ENCODE data around the gene POU2F3.
A peak's percentile ranks its signal among the peaks of the same experiment; 100 is the strongest.

DNA sequence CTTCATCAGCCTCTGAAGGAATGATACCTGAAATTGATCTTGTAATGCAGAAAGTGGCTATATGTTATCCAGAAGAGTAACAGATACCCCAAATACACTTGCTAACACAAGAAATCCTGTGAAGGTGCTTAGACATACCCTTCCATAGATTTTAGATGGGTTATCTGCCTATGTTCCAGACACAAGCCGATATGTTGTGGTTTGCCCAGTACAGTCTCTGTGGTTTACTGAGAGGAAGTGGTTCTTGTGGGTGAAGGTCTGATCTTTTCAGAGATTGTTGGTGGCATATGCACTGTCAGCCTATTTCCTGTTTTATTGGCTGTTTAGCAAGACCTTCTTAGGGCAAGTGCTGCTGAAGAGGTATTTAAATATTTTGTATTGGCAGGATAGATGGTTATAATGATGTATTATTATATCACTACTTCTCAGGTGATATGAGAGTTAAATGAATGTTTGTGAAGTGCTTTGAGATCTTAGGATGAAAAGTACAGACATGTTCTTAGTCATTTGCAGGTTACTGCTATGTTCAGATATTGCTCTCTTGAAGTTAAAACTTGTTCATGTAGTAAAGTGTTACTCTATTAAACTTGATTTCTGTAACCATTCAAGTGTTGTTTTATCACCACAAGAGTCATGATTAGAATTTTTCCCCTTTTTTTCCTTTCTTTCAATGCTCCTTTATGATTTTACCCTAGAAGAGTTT lies 104.5 kb downstream of the POU2F3 start:
- TF ChIP-seq, protein P1, sequence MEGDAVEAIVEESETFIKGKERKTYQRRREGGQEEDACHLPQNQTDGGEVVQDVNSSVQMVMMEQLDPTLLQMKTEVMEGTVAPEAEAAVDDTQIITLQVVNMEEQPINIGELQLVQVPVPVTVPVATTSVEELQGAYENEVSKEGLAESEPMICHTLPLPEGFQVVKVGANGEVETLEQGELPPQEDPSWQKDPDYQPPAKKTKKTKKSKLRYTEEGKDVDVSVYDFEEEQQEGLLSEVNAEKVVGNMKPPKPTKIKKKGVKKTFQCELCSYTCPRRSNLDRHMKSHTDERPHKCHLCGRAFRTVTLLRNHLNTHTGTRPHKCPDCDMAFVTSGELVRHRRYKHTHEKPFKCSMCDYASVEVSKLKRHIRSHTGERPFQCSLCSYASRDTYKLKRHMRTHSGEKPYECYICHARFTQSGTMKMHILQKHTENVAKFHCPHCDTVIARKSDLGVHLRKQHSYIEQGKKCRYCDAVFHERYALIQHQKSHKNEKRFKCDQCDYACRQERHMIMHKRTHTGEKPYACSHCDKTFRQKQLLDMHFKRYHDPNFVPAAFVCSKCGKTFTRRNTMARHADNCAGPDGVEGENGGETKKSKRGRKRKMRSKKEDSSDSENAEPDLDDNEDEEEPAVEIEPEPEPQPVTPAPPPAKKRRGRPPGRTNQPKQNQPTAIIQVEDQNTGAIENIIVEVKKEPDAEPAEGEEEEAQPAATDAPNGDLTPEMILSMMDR (conservative IDR thresholded peaks at IDR 0.05; ENCODE audit: low read depth, low read length), result no peak
- TF ChIP-seq FOS (IDR thresholded peaks at IDR 0.05; ENCODE audit: low read depth, low read length) (no peak), POLR2A (IDR thresholded peaks at IDR 0.05; ENCODE audit: low read depth, low read length) (no peak), SMC3 (IDR thresholded peaks at IDR 0.05; ENCODE audit: low read depth, low read length) (no peak), RCOR1 (IDR thresholded peaks at IDR 0.05; ENCODE audit: insufficient replicate concordance, low read length) (no peak), RFX5 (IDR thresholded peaks at IDR 0.05; ENCODE audit: low read depth, low read length) (no peak), MAFK (IDR thresholded peaks at IDR 0.05; ENCODE audit: low read depth, low read length) (0 out of 2 replicates have a peak, but pooled peaks have one; percentile 37), CEBPB (IDR thresholded peaks at IDR 0.05; ENCODE audit: low read depth, low read length) (no peak)
